Renal pelvis (tissue), 4 donors: ENCODE data around the gene RFX7. TPM values are rescaled to one million over a fixed set of nuclear protein-coding genes. Genes with fewer than 3 reads are reported as not detected.

Experiments
- DNase-seq: peaks from one replicate; pipeline ENCODE4 v3.0.0-alpha.2; 2013
- polyA plus RNA-seq, 3 donors: library from polyadenylated mRNA; unstranded; fragments of 120-200 nt; gene quantifications; one replicate each; pipeline ENCODE4 v1.2.1, GENCODE V29; 2013; ENCODE audit not compliant: insufficient read length in 3 of 3

The RFX7 gene
- polyA plus RNA-seq, 3 donors = 21.8 to 22.0 (median 21.8) TPM

DNA sequence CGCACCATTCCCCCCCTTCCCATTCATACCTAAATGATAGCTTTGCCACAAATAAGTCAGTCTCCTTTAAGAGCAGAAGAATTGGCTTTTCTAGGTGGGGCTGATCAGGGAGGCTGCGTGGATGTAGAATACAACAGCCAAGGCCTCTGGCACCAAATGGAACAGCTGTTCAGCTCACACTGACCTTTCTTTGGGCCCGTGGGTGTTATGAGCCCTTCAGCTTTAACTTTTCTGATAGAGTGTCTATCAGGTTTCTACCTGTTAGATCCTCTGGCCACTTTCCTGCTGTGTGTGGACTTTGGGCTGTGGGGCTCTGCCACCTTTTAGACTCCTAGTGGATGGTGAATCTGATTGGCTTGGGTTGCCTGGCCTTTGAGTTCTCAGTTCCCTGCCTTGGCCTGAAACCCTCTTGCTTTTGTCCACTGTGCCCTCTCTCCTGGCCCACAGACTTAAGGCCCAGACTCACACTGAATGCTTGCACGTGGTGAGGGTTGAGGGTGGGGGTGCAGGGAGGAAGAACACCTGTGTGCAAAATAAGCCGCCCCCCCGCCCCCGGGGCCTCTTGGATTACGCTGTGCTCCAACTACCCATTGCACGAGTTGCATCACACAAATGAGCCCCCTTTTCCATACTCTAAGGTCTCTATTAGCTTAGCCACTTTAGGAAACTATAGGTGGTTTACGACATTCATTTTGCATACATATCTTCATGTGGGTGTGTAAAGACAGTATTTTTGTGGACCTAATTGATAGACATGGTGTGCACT is 1.3 kb upstream of the RFX7 start:
- no peak for DNase-seq

- peak; percentile 65 for DNase-seq
Measured at GRCh38 chr15:56244038-56244810, 545 bp upstream of the RFX7 start.

GRCh38 chr15:56242576-56243162 is 1.0 kb downstream of the RFX7 start:
- DNase-seq = peak; percentile 53

GRCh38 chr15:56241374-56242105 is 2.1 kb downstream of the RFX7 start:
- DNase-seq = no peak

- no peak for DNase-seq
Measured at GRCh38 chr15:56240390-56240789, 3.3 kb downstream of the RFX7 start.

DNA sequence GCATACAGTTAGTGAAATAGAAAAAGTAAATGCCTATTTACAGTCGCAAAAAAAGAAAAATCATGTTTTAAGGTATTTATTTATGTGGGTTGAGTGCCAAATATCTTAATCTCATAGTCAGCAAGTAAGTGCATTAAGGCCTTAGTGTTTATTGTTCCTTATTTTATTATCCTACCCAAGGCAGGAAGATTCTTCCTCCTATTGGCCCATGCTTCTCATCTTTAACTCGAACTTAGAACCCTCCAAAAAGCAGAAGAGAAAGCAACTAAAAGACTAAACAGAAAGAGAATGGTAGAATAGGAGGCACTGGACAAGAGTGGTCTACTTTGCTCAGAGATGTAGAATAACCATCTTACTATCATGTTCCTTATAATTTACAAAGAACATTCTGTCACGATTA is 7.5 kb downstream of the RFX7 start:
- no peak for DNase-seq

DNA sequence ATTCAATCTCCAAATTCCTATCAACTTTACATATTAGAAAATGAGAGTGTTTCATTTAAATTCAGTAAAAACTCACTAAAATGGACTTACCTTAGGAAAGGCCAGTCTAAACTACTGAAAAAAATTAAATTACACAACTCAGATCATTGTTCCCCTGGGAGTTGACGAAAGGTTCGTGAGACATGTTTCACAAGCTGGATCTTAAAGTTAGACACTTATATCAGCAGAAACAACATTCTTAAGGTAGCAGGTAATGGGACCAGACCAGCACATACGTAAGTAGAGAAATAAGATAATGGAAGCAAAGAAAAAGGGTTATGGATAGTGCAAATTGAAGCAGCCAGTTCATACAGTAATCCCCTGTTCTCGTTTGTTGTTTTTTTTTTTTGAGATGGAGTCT is 8.9 kb downstream of the RFX7 start:
- DNase-seq = no peak

DNA sequence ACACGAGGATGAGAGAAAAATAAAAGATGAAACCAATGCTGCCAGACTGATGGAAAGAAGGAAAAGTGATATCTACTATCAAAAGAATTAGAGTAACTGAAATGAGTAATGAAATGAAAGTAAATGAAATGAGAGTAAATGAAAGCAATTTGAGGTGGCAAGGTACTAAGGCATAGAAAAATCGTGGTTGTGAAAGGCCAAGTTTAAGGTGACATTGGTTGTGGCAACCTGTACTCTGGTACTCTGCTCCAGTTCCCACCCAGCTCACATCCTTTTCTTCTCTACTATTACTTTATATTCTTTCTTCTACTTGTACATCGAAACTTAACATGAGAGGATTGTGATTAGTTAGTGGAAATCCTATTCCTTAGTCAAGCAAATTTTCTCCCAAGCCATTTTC is 10.1 kb downstream of the RFX7 start:
- DNase-seq = no peak

GRCh38 chr15:56232058-56232457 is 11.6 kb downstream of the RFX7 start:
- DNase-seq = no peak

- DNase-seq = no peak
Measured at GRCh38 chr15:56228854-56229253, 14.8 kb downstream of the RFX7 start.

GRCh38 chr15:56228352-56228751 is 15.3 kb downstream of the RFX7 start:
- DNase-seq = no peak

- no peak for DNase-seq
Measured at GRCh38 chr15:56227780-56228179, 15.9 kb downstream of the RFX7 start.

GRCh38 chr15:56227306-56227705 is 16.4 kb downstream of the RFX7 start:
- DNase-seq = no peak

DNA sequence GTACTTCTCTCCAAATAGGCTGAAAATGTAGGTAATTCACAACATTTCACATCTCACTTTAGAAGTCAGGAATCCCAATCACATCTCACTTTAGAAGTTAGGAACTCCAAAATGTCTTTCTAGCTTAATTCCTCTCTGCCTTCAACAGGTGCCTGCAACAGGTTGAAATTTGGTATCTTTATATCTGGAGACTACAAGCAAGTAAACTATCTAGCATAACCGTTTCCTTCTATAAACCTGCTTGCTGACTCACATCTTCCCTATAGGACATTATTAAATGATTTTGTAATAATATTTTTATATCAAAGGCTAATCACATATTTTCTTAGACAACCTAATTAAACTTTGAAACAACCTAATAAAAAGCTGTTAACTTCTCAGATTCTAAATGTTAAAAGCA is 18.2 kb downstream of the RFX7 start:
- DNase-seq = no peak

DNA sequence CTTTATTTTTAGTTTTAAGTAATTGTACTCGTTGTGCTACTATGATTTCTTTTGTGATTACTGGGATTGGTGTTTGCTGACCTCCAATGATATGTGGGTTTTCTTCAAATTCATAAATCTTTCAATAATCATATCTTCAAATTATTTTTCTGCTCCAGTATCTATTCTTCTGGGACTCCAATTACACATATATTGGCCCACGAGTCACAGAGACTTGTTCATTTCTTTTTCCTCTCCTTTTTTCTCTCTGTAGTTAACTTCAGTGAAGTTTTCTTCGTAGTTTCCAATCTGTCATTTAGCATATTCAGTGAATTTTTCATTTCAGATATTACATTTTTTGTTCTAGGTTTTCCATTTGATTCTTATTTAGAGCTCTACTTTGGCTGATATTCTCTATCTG is 21.4 kb downstream of the RFX7 start:
- no peak for DNase-seq

DNA sequence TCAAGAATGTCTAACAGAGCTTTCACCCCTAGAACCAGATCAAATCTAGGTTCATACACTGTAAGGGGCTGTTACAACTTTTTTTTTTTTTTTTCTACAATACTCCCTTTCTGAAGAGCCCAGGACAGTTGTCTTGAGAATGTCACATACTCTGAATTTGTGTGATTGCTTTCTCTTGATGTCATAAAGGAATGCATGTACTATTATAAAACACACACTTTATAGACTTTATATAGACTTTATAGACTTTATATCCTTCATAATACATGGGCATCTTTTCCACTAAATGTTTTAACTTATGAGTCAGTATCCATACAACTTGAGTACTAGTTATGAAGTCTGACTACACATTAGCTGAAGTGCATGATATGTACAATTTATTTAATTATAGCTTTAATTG is 26.3 kb downstream of the RFX7 start:
- DNase-seq = no peak

DNA sequence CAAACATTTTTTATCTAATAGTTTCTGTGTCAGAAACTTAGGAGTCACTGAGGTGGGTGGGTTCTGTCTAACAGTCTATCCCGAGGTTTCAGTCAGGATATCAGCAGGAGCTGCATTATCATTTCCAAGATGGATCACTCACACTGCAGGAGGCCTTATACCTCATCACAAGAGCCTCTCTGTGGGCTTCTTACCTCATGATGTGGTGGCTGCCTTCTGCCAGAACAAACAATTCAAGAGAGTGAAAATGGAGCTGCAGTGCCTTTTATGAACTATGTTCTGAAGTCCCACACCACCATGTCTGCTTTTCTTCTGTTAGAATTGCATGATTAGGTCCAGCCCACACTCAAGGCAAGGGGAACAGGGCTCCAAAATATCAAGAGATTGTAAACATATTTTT is 27.9 kb downstream of the RFX7 start:
- no peak for DNase-seq

DNA sequence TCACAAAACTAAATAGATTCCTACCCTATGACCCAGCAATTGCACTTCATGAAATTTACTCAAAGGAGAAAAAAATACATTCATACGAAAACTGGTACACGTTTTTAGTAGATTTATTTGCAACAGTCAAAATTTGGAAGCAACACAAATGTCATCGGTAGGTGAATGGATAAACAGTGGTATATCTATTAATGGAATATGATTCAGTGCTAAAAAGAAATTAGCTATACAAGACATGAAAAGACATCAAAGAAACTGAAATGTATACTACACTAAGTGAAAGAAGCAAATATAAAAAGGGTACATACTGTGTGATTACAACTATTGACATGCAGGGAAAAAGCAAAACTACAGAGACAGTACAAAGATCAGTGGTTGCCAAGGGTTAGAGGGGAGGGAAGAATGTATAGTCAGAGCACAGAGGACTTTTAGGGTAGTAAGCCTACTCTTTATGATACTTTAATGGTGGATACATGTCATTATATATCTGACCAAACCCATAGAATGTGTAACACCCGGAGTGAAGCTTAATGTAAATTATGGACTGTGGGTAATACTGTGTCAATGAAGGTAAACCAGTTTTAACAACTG is 31.6 kb downstream of the RFX7 start:
- DNase-seq = no peak

- no peak for DNase-seq
Measured at GRCh38 chr15:56211064-56211463, 32.6 kb downstream of the RFX7 start.

DNA sequence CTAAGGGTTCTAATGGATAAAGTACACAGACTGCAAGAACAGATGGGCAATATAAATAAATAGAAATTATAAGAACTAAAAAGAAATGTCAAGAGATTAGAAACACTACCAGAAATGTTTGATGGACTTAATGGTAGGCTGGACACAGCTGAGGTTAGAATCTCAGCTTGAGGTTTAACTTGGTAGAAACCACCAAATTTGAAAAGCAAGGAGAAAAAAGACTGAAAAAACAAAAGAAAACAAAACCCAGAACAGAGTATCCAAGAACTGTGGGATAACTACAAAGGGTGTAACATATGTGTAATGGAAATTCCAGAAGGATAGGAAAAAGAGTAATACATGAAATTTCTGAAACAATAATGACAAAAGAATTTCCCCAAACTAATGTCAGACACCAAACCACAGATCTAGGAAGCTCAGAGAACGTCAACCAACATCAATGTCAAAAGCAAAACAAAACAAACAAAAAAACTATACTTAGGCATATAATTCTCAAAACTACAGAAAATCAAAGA is 35.0 kb downstream of the RFX7 start:
- DNase-seq = no peak

- DNase-seq = no peak
Measured at GRCh38 chr15:56208185-56208584, 35.5 kb downstream of the RFX7 start.

- no peak for DNase-seq
Measured at GRCh38 chr15:56207711-56208110, 36.0 kb downstream of the RFX7 start.
